Omental fat pad (tissue), 4 donors: ENCODE results near the gene POLR1E. TPM values are rescaled to one million over a fixed set of nuclear protein-coding genes. Genes with fewer than 3 reads are reported as not detected.

Experiments
- ATAC-seq: fragments of 150-250 bp; one replicate; pipeline ENCODE4 v1.9.1; 2016; ENCODE audit warnings: mild to moderate bottlenecking, moderate library complexity; ENCODE audit not compliant: low FRiP score
- DNase-seq: peaks from one replicate; pipeline ENCODE4 v3.0.0-alpha.2; 2019; ENCODE audit warnings: low spot score
- CTCF ChIP-seq, 3 donors: fragments of 450-650 bp; IDR thresholded peaks; one replicate each; pipeline ENCODE4 v1.5.1; 2016 to 2017; ENCODE audit warnings: antibody characterized with exemption in 3 of 3, mild to moderate bottlenecking in 3 of 3, moderate library complexity in 2 of 3
- total RNA-seq, 4 donors: library from RNA; depleted of rRNA; stranded (reverse); fragments of >200 nt; gene quantifications; one replicate each; pipeline ENCODE4 v1.1.0, GENCODE V29; 2016

The POLR1E gene
- total RNA-seq, 4 donors from 2014 or later, result 23.6 to 59.1 (median 41.6) TPM

GRCh38 chr9:37522971-37523370 is 37.2 kb downstream of the POLR1E start:
- no peak for DNase-seq
- no peak for TF ChIP-seq CTCF (IDR thresholded peaks at IDR 0.05)
- no peak for ATAC-seq

- ATAC-seq (no peak), DNase-seq (no peak)
- no peak for TF ChIP-seq CTCF (IDR thresholded peaks at IDR 0.05)
These were observed 38.2 kb downstream of the POLR1E start for GRCh38 chr9:37523916-37524315.

- no peak for ATAC-seq
- DNase-seq, result no peak
- TF ChIP-seq CTCF (IDR thresholded peaks at IDR 0.05), result no peak
These were observed 43.1 kb downstream of the POLR1E start for GRCh38 chr9:37528652-37529471.

GRCh38 chr9:37531699-37532098 is 46.0 kb downstream of the POLR1E start:
- TF ChIP-seq CTCF (IDR thresholded peaks at IDR 0.05), result no peak
- no peak for ATAC-seq
- DNase-seq, result no peak

GRCh38 chr9:37534412-37534811 is 48.7 kb downstream of the POLR1E start:
- no peak for ATAC-seq
- DNase-seq, result no peak

GRCh38 chr9:37534901-37535300 is 49.2 kb downstream of the POLR1E start:
- TF ChIP-seq CTCF (IDR thresholded peaks at IDR 0.05), result no peak
- no peak for ATAC-seq
- no peak for DNase-seq

More at GRCh38 chr9:37534412-37534811, 48.7 kb downstream of the POLR1E start:
- TF ChIP-seq CTCF (IDR thresholded peaks at IDR 0.05), result no peak

- no peak for DNase-seq
These were observed 52.4 kb downstream of the POLR1E start for GRCh38 chr9:37538099-37538498.

More at GRCh38 chr9:37538099-37538498, 52.4 kb downstream of the POLR1E start:
- no peak for ATAC-seq
- no peak for TF ChIP-seq CTCF (IDR thresholded peaks at IDR 0.05)
